Measurements from ENCODE around the gene C19orf85.

- TF ChIP-seq GATA2 (IDR thresholded peaks at IDR 0.05; ENCODE audit: low read depth, low read length), result no peak
- no peak for TF ChIP-seq GATA3 (IDR thresholded peaks at IDR 0.05; ENCODE audit: low read depth, low read length)
Observed at GRCh38 chr19:55503502-55504251, 39.1 kb upstream of the C19orf85 start.
